IPS-20b (cell line): Measurements from ENCODE around the gene ZNF722.
"Not testable (repeated sequence)": the region's sequence is repeated elsewhere in the genome, so short reads cannot be mapped to it uniquely, and the experiment has no call there.

ENCODE experiments used
- H3K27ac ChIP-seq: one replicate; pipeline ENCODE4 v1.5.1; 2013; ENCODE audit warnings: low read length
- H3K27me3 ChIP-seq: 2 replicates; pipeline ENCODE4 v1.6.1; 2013; ENCODE audit warnings: mild to moderate bottlenecking, low read length, inconsistent platforms; ENCODE audit not compliant: insufficient read depth
- H3K36me3 ChIP-seq: 2 replicates; pipeline ENCODE4 v1.6.1; 2013; ENCODE audit warnings: low read depth, mild to moderate bottlenecking, inconsistent platforms, low read length, moderate library complexity; ENCODE audit not compliant: insufficient read depth
- H3K4me1 ChIP-seq: 2 replicates; pipeline ENCODE4 v1.6.1; 2013; ENCODE audit warnings: mild to moderate bottlenecking, control low read depth, inconsistent platforms, low read length, moderate library complexity; ENCODE audit not compliant: insufficient read depth
- H3K4me3 ChIP-seq: 2 replicates; pipeline ENCODE4 v1.5.1; 2013; ENCODE audit warnings: mild to moderate bottlenecking, low read length, inconsistent platforms
- H3K9ac ChIP-seq: 2 replicates; pipeline ENCODE4 v1.6.1; 2013; ENCODE audit warnings: low read depth, mild to moderate bottlenecking, inconsistent platforms, low read length, moderate library complexity
- H3K9me3 ChIP-seq: 2 replicates; pipeline ENCODE4 v1.6.1; 2013; ENCODE audit warnings: mild to moderate bottlenecking, low read depth, low read length, inconsistent platforms; ENCODE audit not compliant: insufficient read depth

ZNF722 gene

DNA sequence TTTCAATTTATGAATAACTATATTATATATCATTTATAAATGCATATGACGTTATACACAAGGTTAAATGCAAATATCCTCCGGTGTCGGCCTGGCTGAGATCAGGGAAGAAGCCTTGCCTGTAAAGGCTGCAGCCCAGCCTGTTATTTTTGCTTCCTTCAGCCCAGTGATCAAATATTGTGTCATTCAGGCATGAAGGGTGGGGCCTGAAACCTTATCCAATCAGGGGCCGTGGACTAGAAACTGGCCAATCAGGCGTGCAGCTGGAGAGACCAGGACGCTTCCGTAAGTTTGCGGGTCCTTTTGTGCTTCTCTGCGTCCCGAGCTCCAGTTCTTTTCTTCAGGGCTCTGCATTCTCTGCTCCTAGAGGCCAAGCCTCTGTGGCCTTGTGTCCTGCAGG is at the start of gene ZNF722:
Gene ZNF722, plus strand, starts transcription at position 301 of the 400 bp plus-strand sequence. CDS start 113 bp downstream, outside the sequence.
- peaks cover 86% of the 10 kb centered on the region for H3K9me3 ChIP-seq

DNA sequence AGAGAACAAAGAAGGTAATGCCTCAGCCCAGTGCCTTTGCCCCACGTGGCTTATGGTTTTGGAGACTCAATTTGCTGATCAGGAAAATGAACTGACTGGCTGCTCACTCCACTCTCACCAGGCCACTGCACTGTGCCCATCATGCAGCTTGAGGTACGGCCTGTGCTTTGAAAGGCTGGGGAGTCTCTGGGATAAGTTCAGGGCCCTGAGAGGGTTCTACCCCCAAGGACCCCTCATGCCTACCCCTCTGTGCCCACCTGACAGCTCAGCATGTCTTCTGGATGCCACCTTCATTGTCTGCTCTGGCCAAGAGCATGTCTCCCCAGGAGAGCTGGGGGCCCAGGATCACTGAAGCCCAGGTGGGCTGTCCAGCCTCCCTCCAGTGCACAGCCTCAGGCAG is 45.5 kb upstream of the ZNF722 start:
- H3K9ac ChIP-seq = no peak overlapping the region
- H3K36me3 ChIP-seq = no peaks in the 10 kb centered on the region
- peaks cover 86% of the 10 kb centered on the region for H3K9me3 ChIP-seq
- no peak overlapping the region for H3K27ac ChIP-seq
- H3K4me1 ChIP-seq = no peaks in the 10 kb centered on the region
- no peaks in the 10 kb centered on the region for H3K27me3 ChIP-seq
- H3K4me3 ChIP-seq = no peak overlapping the region

More for the DNA sequence above, at the start of gene ZNF722:
- Histone ChIP-seq H3K27me3 (no peaks in the 10 kb centered on the region), H3K4me1 (no peaks in the 10 kb centered on the region), H3K9ac (no peak within 1 kb of the TSS), H3K27ac (no peak within 1 kb of the TSS), H3K4me3 (no peak within 1 kb of the TSS), H3K36me3 (no peaks in the 10 kb centered on the region)

DNA sequence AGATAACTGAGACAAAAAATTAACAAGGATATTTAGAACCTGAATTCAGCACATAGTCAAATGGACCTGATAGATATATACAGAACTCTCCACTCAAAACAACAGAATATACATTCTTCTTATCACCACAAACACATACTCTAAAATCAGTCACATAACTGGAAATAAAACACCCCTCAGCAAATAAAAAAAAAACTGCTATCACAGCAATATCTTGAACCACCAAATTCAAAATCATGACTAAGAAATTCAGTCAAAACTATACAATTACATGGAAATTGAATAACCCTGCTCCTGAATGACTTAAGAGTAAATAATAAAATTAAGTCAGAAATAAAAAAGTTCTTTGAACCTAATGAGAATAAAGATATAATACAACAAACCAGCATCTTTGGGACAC is 30.0 kb upstream of the ZNF722 start:
- H3K9ac ChIP-seq = no peak overlapping the region
- no peaks in the 10 kb centered on the region for H3K36me3 ChIP-seq
- peaks cover 84% of the 10 kb centered on the region for H3K9me3 ChIP-seq
- H3K4me1 ChIP-seq = no peaks in the 10 kb centered on the region
- H3K27ac ChIP-seq = no peak overlapping the region
- no peaks in the 10 kb centered on the region for H3K27me3 ChIP-seq
- H3K4me3 ChIP-seq = no peak overlapping the region

DNA sequence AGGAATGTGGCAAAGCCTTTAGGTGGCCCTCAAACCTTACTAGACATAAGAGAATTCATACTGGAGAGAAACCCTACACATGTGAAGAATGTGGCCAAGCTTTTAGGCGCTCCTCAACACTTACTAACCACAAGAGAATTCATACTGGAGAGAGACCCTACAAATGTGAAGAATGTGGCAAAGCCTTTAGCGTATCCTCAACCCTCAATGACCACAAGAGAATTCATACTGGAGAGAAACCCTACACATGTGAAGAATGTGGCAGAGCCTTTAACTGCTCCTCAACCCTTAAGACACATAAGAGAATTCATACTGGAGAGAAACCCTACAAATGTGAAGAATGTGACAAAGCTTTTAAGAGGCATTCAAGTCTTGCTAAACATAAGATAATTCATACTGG is 16.8 kb downstream of the ZNF722 start:
- H3K4me1 ChIP-seq, H3K27ac ChIP-seq, H3K4me3 ChIP-seq, H3K36me3 ChIP-seq, H3K27me3 ChIP-seq, H3K9ac ChIP-seq: not testable (repeated sequence)
- H3K9me3 ChIP-seq = peaks cover 82% of the 10 kb centered on the region

DNA sequence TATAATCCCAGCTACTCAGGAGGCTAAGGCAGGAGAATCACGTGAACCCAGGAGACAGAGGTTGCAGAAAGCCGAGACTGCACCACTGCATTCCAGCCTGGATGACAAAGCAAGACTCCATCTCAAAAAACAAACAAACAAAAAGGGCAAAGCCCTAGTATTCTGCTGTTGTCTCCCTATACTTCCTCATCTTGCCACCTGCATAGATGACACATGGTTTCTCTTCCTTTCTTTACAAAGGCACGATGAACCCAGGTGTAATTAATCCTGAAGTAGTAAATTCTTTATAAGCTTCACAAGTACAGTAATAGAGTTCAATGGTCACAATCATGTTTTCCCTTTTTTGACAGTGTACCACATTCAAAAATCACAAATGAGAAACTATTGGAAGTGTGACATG is 36.7 kb downstream of the ZNF722 start:
- no peaks in the 10 kb centered on the region for H3K27me3 ChIP-seq
- no peak overlapping the region for H3K27ac ChIP-seq

DNA sequence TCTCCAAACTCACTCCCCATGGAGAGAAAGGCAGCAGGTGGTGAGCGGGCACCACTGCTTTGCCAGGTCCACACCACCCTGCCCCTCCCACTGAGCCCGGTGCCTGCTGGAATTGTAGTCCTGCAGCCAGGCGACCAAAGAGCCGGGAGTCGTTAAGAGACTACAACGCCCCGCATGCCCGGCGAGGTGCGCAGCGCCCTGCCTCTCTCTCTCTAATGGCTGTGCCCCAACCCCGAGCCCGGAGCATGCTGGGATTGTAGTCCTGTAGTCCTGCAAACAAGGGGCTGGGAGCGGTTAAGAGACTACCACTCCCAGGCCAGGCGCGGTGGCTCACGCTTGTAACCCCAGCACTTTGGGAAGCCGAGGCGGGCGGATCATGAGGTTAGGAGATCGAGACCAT is 38.4 kb downstream of the ZNF722 start:
- no peak overlapping the region for H3K9ac ChIP-seq
- H3K27ac ChIP-seq = no peak overlapping the region
- no peaks in the 10 kb centered on the region for H3K36me3 ChIP-seq
- no peaks in the 10 kb centered on the region for H3K27me3 ChIP-seq
- no peaks in the 10 kb centered on the region for H3K4me1 ChIP-seq
- H3K4me3 ChIP-seq = no peak overlapping the region
- peaks cover 91% of the 10 kb centered on the region for H3K9me3 ChIP-seq

More for the DNA sequence above, 36.7 kb downstream of the ZNF722 start:
- H3K9ac ChIP-seq = no peak overlapping the region
- no peaks in the 10 kb centered on the region for H3K4me1 ChIP-seq
- H3K4me3 ChIP-seq = no peak overlapping the region
- H3K36me3 ChIP-seq = no peaks in the 10 kb centered on the region
- H3K9me3 ChIP-seq = peaks cover 91% of the 10 kb centered on the region

DNA sequence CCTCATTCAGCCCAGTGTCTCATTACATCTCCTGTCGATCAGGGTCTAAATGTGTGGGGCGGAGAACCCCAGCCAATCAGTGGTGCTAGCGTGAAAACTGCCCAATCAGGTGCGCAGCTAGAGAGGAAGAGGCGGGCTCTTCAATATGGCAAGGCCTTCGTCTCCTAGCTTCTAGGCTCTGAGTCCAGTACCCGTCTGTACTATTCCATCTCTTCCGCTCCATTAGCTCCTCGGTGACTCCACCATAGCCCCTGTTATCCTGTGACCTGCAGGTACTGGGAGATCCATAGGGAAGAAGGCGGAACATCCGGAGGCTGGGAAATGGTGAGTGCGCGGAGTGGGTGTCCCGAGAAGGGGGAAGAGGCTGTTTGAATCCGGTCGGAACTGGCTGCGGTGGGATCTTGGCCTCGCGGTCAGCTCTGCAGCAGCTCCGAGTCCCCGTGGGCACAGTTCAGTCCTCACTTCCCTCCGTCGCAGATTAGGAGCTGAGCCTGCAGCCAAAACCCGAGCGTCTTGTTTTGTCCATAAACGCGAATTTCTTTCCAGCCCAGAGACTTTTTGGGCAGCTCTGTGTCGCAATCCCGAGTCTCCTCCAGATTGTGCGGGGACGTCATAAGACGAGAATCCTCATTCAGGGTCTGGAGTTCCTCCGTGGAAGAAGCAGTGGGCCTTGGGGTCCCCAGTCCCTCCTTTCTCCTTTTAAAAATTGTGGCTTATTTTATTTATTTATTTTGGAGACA is 46.8 kb downstream of the ZNF722 start, which contains the start of gene ZNF727:
Gene ZNF727, plus strand, starts transcription at position 134 of the 740 bp plus-strand sequence. Its CDS starts 188 bp downstream, at position 322.
- Histone ChIP-seq H3K9me3 (peaks cover 88% of the 10 kb centered on the region), H3K4me1 (no peaks in the 10 kb centered on the region), H3K9ac (no peak within 1 kb of the TSS), H3K4me3 (no peak within 1 kb of the TSS), H3K27me3 (no peaks in the 10 kb centered on the region), H3K36me3 (no peaks in the 10 kb centered on the region), H3K27ac (no peak within 1 kb of the TSS)

DNA sequence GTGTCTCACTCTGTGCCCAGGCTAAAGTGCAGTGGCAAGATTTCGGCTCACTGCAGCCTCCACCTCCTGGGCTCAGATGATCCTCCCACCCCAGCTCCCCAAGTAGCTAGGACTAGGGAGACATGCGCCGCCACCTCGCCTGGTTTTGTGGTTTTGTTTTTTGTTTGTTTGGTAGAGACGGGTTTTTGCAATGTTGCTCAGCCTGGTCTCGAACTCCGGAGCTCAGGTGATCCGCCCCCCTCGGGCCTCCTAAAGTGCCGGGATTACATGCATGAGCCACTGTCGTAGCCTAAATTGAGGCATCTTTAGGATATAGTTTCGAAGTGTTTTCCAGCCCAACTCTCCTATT is 47.4 kb downstream of the ZNF722 start:
- Histone ChIP-seq H3K4me3 (no peak overlapping the region), H3K27ac (no peak overlapping the region), H3K4me1 (no peaks in the 10 kb centered on the region), H3K9ac (no peak overlapping the region), H3K9me3 (peaks cover 86% of the 10 kb centered on the region), H3K36me3 (no peaks in the 10 kb centered on the region), H3K27me3 (no peaks in the 10 kb centered on the region)
